PC-9 (cell line): ENCODE results near the gene MTRF1.

Experiments
- CTCF ChIP-seq: fragments of 200-600 bp; sonication (generic); conservative IDR thresholded peaks from 2 replicates; pipeline ENCODE4 v1.6.1; 2017; ENCODE audit warnings: mixed run types, antibody characterized with exemption, mild to moderate bottlenecking, moderate library complexity
- EZH2 ChIP-seq: fragments of 200-600 bp; sonication (generic); IDR thresholded peaks from 2 replicates; pipeline ENCODE4 v1.8.0; 2017; ENCODE audit warnings: antibody characterized with exemption, low read depth

GRCh38 chr13:41222259-41222852 is 41.0 kb downstream of the MTRF1 start:
- peak; percentile 77 for TF ChIP-seq CTCF
- TF ChIP-seq EZH2: no peak
